ENCODE data around the gene CLTCL1.

Gene CLTCL1

DNA sequence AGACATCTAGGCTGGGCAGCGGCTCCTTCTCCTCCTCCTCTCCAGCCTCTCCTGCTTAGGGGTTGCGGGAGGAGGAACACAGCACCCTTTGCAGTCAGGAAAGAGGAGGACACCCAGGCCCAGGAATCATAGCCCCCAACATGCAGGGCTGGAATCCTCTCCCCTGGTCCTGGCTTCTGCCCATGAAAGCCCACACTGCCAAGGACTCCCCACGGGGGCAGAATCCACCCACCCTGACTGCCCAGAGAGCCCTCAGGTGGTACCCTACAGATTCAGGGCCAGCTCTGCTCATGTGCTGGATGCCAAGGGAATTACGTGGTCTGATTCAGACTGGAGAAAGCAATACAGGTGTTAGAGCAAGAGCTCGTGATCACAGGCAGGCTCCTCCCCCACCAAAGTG lies 151.5 kb downstream of the CLTCL1 start:
- H3K4me3 ChIP-seq (ENCODE audit: low read depth, low read length): no peak overlapping the region
- TF ChIP-seq CTCF (IDR thresholded peaks at IDR 0.05; ENCODE audit: control insufficient read depth, extremely low read depth, insufficient read depth): no peak
- DNase-seq (ENCODE audit: low read depth): no peak

DNA sequence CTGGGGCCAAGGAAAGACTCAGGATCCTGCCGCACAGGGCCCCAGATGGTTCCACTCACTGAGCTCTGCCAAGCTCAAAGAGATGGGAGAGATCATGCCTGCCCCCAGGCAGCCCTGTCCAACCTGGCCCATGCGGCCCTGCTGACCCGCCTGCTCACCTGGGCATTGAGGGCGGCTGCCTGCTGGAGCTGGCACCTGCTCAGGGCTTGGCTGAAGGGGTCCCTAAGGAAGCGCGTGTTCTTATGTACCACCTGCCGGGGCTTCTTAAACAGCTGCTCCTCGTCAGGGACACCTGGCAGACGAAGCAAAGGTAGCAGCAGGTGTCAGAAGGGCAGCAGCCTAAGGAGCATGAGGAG lies 152.5 kb downstream of the CLTCL1 start:
- DNase-seq (ENCODE audit: low read depth): no peak
- H3K4me3 ChIP-seq (ENCODE audit: low read depth, low read length): no peak overlapping the region
- TF ChIP-seq CTCF (IDR thresholded peaks at IDR 0.05; ENCODE audit: control insufficient read depth, extremely low read depth, insufficient read depth): no peak

DNA sequence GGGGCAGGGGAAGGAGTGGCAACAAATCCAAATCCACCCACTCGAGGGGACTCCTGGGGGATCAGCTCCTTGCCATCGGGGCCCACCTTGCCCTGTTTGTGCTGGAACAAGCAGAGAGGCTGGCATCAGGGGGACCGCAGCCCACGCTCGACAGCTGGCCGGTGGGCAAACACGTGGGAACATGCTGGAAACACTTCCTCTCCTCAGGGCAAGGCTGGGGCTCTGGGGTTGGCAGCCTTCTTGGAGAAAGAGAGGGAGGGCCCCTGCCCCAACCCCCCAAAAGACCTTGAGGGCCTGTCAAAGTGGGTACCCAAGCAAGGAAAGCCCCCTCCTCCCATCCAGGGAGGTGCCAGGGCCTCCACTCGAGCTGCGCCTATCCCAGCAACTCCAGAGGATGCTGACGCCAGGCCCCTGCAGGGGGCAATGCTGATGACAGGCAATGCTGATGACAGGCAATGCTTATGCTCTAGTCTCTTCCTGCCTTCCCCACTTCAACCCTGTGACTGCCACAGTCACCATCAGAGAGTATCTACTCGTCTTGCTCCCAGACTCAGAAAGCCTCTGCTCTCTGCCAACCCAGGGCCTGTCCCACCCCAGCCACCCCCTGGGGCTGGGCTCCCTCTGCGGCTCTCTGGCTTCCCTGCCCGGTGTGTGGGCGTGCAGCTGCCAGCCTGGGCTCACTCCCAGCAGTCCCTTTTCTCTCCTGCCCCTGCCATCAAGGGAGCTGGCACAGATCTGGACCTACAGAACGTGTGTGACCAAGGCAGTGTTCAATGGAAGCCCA lies 153.1 kb downstream of the CLTCL1 start:
- no peak overlapping the region for H3K4me3 ChIP-seq (ENCODE audit: low read depth, low read length)
- TF ChIP-seq CTCF (IDR thresholded peaks at IDR 0.05; ENCODE audit: control insufficient read depth, extremely low read depth, insufficient read depth): no peak
- DNase-seq (ENCODE audit: low read depth): no peak

DNA sequence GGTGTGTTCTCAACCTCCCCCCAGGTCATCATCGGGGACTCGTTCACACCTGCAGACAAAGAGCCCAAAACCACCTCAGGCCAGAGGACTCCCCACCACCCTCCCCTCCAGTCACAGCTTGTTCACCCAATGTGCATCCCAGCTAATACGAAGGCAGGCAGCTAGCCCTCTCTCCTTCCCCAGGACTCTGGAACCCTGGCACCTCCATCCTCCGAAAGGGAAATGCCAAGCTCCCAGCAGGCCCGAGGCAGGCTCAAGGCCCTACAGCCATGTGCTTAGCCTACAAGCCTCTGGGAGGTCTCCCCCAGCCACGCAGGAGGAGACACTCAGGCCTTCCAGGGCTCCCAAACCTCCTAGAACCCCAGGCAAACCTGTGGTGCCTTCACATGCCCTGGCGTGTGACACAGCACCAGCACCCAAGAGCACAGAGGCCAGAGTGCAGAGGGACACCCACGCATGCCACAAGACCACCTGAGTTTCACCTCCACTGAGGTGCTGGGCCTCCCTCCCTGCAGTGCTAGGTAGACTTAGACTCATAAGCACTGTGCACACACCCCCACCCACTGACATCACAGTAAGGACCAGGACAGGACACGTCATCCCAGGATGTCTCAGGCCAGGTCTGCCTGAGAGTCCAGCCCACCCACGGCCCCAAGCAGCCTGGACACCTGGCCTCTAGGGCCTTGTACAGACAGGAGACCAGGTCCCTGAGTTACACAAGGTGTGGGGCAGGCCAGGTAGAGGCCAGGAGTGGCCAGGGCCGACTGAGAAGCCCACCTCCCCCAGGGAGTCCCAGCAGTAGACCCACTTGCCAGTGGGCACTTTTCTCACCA lies 153.9 kb downstream of the CLTCL1 start:
- DNase-seq (ENCODE audit: low read depth): no peak
- TF ChIP-seq CTCF (IDR thresholded peaks at IDR 0.05; ENCODE audit: control insufficient read depth, extremely low read depth, insufficient read depth): no peak
- no peak overlapping the region for H3K4me3 ChIP-seq (ENCODE audit: low read depth, low read length)

DNA sequence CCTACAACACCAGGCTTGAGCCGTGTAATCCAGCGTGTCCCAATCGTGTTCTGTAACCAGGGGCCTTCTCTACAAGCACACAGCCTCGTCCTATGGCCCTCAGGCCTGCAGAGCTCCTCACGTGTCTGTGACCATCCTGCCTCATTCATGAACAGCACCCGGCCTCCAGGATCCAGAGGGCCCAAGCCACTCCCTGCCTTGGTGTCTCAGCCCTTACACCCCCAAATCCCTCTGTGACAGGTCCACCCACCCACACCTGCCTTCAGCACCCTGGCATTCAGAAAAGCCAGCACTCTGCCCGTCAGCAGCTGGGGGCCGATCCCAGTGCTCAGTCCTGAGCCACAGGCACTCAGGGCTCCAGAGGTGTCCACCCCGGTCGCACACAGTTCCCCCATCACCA lies 154.6 kb downstream of the CLTCL1 start:
- no peak for DNase-seq (ENCODE audit: low read depth)
- TF ChIP-seq CTCF (IDR thresholded peaks at IDR 0.05; ENCODE audit: control insufficient read depth, extremely low read depth, insufficient read depth): no peak
- no peak overlapping the region for H3K4me3 ChIP-seq (ENCODE audit: low read depth, low read length)

DNA sequence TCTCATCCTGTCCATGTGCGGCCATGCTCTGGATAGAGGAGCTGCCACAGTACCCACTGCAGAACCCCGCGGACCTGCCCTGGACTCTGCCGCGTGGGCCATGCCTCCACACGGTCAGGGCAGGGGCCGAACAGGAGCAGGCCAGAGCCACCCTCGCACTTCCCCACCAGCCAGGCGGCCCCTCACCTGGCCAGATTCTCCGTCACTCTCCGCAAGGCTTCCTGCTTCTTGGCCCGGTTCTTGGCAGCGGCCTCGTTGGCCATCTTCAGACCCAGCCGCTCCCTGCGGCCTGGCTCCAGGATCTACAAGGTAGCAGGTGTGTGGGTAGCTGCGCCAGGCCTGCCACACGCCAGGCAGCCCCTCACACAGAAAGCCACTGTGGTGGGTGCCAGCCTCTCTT lies 156.6 kb downstream of the CLTCL1 start:
- no peak for TF ChIP-seq CTCF (IDR thresholded peaks at IDR 0.05; ENCODE audit: control insufficient read depth, extremely low read depth, insufficient read depth)
- no peak overlapping the region for H3K4me3 ChIP-seq (ENCODE audit: low read depth, low read length)
- DNase-seq (ENCODE audit: low read depth): no peak

Data from LNCaP clone FGC (cell line).